ENCODE data around the gene PRF1.

PRF1 gene

DNA sequence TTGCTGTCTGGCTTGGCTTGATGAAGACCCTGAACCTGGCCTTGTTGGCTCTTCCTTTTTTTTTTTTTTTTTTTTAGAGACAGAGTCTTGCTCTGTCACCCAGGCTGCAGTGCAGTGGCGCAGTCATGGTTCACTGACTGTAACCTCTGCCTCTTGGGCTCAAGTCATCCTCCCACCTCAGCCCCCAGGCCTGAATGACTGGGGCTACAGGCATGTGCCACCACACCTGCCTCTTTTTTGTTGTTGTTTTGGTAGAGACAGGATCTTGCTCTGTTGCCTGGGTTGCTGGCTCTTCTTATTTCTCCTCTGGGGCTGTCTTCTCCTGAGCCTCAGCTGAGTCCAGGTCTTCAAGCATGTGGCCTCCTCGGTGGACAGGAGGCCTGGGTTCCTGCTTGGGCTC is 44.7 kb downstream of the PRF1 start:
- no peak for DNase-seq

DNA sequence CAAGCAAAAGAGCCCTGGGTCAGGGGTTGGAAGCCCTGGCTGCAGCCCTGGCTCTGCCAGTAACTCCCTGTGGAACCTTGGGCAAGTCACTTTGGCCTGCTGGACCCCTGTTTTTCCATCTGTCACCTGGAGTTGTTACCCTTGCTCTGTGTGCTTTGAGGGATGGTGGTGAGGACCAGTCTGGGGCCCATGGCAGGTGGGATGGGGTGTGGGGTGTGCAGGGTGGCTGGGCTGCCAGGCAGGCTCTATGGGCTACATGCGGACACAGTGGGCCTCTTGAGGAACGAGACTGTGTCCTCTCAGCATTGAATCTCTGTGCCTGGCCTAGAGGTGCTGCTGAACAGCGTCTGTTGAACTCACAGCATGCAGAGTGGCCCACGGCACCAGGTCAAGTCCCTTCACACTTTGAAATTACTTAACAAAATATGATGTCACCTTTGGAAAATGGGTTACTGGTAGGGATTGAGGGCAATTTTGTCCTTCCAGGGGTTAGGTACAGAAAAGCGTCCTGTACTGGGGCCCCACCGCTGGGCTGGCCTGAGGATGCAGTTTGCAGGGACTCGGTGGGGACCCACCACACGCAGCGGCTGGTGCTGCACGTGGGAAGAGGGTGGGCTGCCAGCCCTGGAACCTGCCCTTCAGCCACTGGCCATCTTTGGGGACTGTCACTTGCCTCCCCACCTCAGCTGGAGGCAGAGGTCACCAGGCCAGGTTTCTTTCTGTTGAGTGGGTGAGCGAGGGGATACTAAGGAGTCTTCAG is 45.3 kb downstream of the PRF1 start:
- no peak for DNase-seq

DNA sequence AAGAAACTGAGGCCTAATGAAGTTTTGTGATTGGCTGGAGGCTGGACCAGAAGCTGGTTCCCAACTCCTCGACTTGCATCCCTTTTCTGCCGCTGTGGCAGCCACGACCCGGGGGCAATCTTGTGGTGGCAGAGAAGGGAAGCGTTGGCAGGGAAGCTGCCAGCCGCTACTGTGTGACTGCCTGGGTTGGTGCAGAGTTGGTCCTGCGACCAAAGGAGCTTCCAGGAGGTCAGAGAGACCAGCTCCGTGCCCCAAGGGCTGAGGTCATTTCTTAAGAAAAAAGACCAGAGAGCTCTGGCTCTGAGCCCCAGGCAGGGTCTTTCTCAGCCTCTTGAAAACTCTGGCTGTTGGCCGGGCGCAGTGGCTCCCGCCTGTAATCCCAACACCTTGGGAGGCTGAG is 47.2 kb downstream of the PRF1 start:
- DNase-seq, result no peak

DNA sequence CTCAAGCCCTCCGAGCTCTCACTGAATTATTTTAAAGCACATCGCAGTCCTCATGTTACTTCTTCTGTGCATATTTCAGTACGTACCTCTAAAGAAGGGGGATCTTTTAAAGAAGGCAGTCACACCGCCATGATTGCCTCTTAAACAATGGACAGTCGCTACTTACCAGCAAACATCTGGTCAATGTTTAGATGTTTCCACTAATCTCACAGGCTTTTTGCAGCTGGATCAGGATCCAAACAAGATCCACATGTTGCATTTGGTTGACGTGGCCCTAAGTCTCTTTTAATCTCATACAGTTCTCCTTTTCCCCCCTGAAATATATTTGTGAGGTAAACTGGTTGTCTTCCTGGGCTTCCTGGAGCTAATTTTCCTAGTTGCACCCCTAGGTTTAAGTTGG is 50.0 kb downstream of the PRF1 start:
- DNase-seq, result no peak

DNA sequence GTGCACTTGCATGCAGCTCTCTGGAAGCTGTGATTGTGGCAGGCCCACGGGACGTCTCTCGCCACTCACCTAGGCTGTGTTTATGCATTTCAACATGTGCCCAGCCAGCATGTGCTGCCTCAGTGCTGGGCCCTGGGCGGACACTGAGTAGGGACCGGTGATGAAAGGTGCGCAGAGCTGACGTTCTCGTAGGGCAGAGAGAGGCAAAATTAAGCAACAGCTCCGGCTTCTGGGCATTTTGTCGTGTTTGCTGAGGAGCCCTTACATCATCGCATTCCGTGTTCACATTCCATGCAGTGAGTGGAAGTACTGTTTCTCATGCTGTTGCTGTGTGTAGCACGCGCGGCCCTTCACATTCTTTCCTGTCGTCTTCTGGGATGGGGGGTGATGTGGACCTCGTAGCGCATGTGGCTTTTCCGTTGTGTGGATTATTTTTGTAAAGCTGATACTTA is 50.5 kb downstream of the PRF1 start:
- no peak for DNase-seq

DNA sequence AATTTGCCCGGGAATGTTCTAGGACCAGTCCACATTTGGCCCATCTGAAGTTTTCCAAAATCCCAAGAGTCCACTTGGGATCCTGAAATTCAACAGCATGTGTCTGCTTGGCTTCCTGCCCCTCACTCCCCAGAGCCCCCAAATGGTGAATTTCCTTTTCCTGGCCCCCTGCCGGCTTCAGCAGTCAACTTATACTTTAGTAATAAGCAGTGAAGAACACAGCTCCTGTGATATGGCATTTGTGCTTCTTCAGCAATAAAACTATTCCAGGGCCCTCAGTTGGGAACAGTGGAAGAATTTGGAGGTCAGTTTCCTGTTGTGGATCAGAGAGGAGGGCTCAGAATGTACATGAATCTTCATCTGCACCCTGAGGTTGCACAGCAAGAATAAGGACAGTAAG is 51.1 kb downstream of the PRF1 start:
- DNase-seq, result no peak

DNA sequence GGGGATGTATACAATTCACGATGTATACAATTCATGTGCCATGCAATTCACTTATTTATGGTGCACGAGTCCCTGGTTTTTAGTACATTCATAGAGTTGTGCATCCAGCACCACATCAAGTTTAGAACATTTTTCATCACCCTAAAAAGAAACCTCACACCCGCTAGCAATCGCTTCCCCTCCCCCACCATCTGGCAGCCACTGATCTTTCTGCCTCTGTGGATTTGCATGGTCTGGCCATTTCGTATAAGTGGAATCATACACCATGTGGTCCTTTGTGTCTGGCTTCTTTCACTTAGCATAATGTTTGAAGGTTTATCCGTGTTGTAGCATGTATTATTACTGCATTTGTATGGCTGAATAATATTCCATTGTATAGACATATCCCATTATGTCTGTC is 52.1 kb downstream of the PRF1 start:
- no peak for DNase-seq

DNA sequence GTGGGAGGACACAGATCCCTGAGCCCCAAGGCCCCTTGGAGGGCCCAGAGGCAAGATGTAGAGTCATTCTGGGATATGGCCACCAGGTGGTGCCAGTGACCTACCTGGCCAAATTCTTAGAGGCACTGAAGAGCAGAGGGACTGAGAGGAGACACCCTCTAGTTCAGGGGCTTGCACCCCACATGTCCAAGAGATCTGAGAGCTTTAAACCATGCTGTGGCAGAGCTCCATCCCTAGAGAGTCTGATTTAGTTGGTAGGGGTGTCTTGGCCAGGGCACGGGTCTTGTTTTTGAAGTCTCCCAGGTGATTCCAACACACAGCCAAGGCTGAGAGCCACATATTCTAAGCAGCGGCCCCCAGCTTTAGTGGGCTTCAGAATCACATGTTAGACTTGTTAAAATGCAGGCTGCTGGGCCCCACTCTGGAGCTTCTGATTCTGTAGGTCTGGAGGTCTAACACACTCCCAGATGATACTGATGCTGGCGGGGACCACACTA is 52.5 kb downstream of the PRF1 start:
- DNase-seq, result peak; percentile 24 to 74 (median 56)

DNA sequence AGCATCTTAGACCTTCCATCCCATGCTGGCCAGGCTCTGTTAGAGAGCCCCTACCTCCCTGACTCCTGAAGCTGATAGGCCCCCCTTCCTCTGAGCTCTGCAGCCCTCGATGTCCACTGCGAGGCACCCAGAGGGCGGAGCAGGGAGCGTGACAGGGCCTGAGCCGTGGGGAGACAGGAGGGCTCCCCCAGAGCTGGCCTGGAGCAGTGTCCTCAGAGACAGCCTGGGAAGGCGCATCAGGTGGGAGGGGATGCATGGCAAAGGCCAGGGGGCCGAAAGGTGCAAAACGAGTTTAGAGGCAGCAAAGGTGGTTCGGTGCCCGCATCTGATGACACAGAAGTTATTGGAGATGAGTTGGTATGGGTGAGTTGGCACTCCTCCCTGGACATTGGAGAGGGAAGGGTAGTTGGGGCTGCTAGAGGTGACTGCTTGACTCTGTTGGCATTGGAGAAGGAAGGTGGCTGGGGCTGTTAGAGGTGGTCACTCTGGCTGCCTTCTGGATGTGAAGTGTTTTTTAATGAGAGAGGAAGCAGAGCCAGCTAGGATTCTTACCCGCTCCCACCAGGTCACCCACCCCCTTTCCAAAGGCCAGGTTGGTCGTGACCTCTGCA is 53.1 kb downstream of the PRF1 start:
- no peak for DNase-seq
